Caco-2 (cell line): ENCODE measurements around the gene BDKRB2. TPM values are rescaled to one million over a fixed set of nuclear protein-coding genes. Genes with fewer than 3 reads are reported as not detected.

Experiments used
- BruUV-seq: library from RNA; stranded (reverse); fragments of 400-500 nt; replicated peaks from 2 replicates; lab custom pipeline; 2021; lab: Mats Ljungman, UMichigan
- CTCF ChIA-PET: fragments of 300-600 bp; sonication (Branson Sonifier 250); formaldehyde crosslinking; loops from one replicate; lab custom pipeline; 2022; ENCODE audit warnings: antibody characterized with exemption; lab: Charles Lee
- POLR2A ChIA-PET: fragments of 300-600 bp; sonication (Branson Sonifier 250); formaldehyde crosslinking; loops from one replicate; lab custom pipeline; 2022; ENCODE audit warnings: antibody characterized with exemption; lab: Charles Lee
- DNase-seq, 2 experiments: peaks; one replicate each; pipeline versions ENCODE4 v3.0.0 to v3.0.0-alpha.2; 2020 to 2022
- H3K27me3 ChIP-seq: replicated peaks from 2 replicates; pipeline ENCODE4 v1.6.0; 2011; ENCODE audit warnings: low read length; ENCODE audit not compliant: control insufficient read depth, insufficient read depth
- H3K36me3 ChIP-seq: 2 replicates; pipeline ENCODE4 v1.5.1; 2011; ENCODE audit warnings: low read length; ENCODE audit not compliant: control insufficient read depth, insufficient read depth
- H3K4me1 ChIP-seq: fragments of 250-450 bp; sonication (Bioruptor Pico); 2 replicates; pipeline ENCODE4 v1.5.1; 2020; ENCODE audit warnings: mild to moderate bottlenecking
- H3K4me3 ChIP-seq: 2 replicates; pipeline ENCODE4 v1.5.1; 2011; ENCODE audit warnings: low read depth, mild to moderate bottlenecking, control low read depth, low read length
- H3K9me3 ChIP-seq: fragments of 250-450 bp; sonication (Bioruptor Pico); 2 replicates; pipeline ENCODE4 v1.5.1; 2020; ENCODE audit warnings: mild to moderate bottlenecking, moderate library complexity
- H3K27ac Mint-ChIP-seq: one replicate; pipeline ENCODE4 v1.8.0; 2022; ENCODE audit warnings: mixed read lengths; ENCODE audit not compliant: unreplicated experiment
- H3K27me3 Mint-ChIP-seq: one replicate; pipeline ENCODE4 v1.8.0; 2022; ENCODE audit warnings: mixed read lengths; ENCODE audit not compliant: insufficient read depth, unreplicated experiment
- H3K36me3 Mint-ChIP-seq: one replicate; pipeline ENCODE4 v1.8.0; 2022; ENCODE audit warnings: mild to moderate bottlenecking, mixed read lengths; ENCODE audit not compliant: insufficient read depth, unreplicated experiment
- H3K4me1 Mint-ChIP-seq: one replicate; pipeline ENCODE4 v1.8.0; 2022; ENCODE audit warnings: low read depth, mixed read lengths; ENCODE audit not compliant: unreplicated experiment
- H3K4me3 Mint-ChIP-seq: one replicate; pipeline ENCODE4 v1.8.0; 2022; ENCODE audit warnings: mild to moderate bottlenecking, moderate library complexity, mixed read lengths; ENCODE audit not compliant: unreplicated experiment
- H3K9me3 Mint-ChIP-seq: one replicate; pipeline ENCODE4 v1.8.0; 2022; ENCODE audit warnings: mixed read lengths; ENCODE audit not compliant: unreplicated experiment
- intact Hi-C: fragments of 100-400 bp; cut with micrococcal nuclease; formaldehyde crosslinking; loops from one replicate; pipeline ENCODE4 v1.10.0; 2022; ENCODE audit not compliant: unreplicated experiment
- total RNA-seq: library from RNA; stranded (reverse); gene quantifications from 2 replicates; pipeline ENCODE4 v1.2.3, GENCODE V29; 2022
- TF ChIP-seq, protein P1 (sequence below), 2 experiments: fragments of 200-600 bp in 1 of 2; IDR thresholded peaks; 1 replicate in 1 of 2; 2 replicates in 1 of 2; pipeline versions ENCODE4 v1.5.1 to v1.8.0; 2011 to 2022; ENCODE audit warnings: antibody characterized with exemption in 1 of 2, control low read depth in 1 of 2, inconsistent platforms in 1 of 2, low read depth in 1 of 2, low read length in 1 of 2, mild to moderate bottlenecking in 1 of 2, moderate library complexity in 1 of 2; ENCODE audit not compliant: insufficient read depth in 1 of 2, severe bottlenecking in 1 of 2, unreplicated experiment in 1 of 2

BDKRB2 gene
- total RNA-seq, 1 experiment from 2014 or later, result 2.0 TPM

DNA sequence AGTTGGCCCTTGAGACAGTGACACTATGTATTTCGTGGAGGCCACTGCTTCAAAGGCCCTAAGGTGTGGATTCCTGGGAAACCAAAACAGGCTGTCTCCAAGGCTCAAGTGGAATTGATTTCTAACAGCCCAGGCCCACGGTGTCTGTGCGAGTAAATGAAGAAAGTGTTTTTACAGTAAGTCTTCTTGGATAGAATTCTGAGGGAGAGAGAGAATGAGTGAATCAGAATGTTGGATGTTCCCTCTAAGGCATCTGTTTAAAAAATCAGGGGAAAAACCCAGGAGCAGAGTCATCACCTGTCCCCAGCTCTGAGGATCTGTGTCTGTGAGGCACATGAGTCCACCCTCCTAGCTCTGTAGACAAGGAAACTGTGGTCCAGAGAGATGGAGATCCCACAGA is 29.0 kb downstream of the BDKRB2 start:
- no peaks in the 10 kb centered on the region for H3K9me3 Mint-ChIP-seq
- H3K27ac Mint-ChIP-seq, result no peak overlapping the region
- H3K27me3 Mint-ChIP-seq, result no peaks in the 10 kb centered on the region
- Histone ChIP-seq H3K27me3 (no peaks in the 10 kb centered on the region), H3K4me1 (peaks cover 12% of the 10 kb centered on the region), H3K36me3 (peaks cover 2% of the 10 kb centered on the region), H3K9me3 (no peaks in the 10 kb centered on the region; the same call in 1 of the 2 replicates), H3K4me3 (no peak overlapping the region)
- BruUV-seq, result no TSS peak
- TF ChIP-seq, protein P1, sequence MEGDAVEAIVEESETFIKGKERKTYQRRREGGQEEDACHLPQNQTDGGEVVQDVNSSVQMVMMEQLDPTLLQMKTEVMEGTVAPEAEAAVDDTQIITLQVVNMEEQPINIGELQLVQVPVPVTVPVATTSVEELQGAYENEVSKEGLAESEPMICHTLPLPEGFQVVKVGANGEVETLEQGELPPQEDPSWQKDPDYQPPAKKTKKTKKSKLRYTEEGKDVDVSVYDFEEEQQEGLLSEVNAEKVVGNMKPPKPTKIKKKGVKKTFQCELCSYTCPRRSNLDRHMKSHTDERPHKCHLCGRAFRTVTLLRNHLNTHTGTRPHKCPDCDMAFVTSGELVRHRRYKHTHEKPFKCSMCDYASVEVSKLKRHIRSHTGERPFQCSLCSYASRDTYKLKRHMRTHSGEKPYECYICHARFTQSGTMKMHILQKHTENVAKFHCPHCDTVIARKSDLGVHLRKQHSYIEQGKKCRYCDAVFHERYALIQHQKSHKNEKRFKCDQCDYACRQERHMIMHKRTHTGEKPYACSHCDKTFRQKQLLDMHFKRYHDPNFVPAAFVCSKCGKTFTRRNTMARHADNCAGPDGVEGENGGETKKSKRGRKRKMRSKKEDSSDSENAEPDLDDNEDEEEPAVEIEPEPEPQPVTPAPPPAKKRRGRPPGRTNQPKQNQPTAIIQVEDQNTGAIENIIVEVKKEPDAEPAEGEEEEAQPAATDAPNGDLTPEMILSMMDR (IDR thresholded peaks at IDR 0.05; ENCODE audit: insufficient read depth in 1 of 2, low read depth in 1 of 2, low read length in 1 of 2, severe bottlenecking in 1 of 2, unreplicated experiment in 1 of 2), result no peak
- intact Hi-C loops, result no loop called here
- no peaks in the 10 kb centered on the region for H3K4me1 Mint-ChIP-seq
- H3K4me3 Mint-ChIP-seq, result no peak overlapping the region
- H3K36me3 Mint-ChIP-seq, result no peaks in the 10 kb centered on the region
- CTCF ChIA-PET, result no interaction called here
- no peak for DNase-seq
- POLR2A ChIA-PET, result no interaction called here

- no peaks in the 10 kb centered on the region for H3K27me3 Mint-ChIP-seq
- H3K27ac Mint-ChIP-seq, result no peak overlapping the region
- ChIA-PET CTCF (no interaction called here), POLR2A (no interaction called here)
- no peak overlapping the region for H3K4me3 Mint-ChIP-seq
- DNase-seq, result no peak
- H3K4me1 Mint-ChIP-seq, result no peaks in the 10 kb centered on the region
- no TSS peak for BruUV-seq
- H3K4me3 ChIP-seq, result no peak overlapping the region
- no peaks in the 10 kb centered on the region for H3K27me3 ChIP-seq
- H3K9me3 Mint-ChIP-seq, result no peaks in the 10 kb centered on the region
- peaks cover 13% of the 10 kb centered on the region for H3K9me3 ChIP-seq
- TF ChIP-seq, protein P1 (IDR thresholded peaks at IDR 0.05; ENCODE audit: insufficient read depth in 1 of 2, low read depth in 1 of 2, low read length in 1 of 2, severe bottlenecking in 1 of 2, unreplicated experiment in 1 of 2), result no peak
- peaks cover 29% of the 10 kb centered on the region for H3K4me1 ChIP-seq
- H3K36me3 Mint-ChIP-seq, result no peaks in the 10 kb centered on the region
- intact Hi-C loops, result loop anchor here (5.0 kb wide), 1 partner anchor 38 kb away; no protein-coding TSS in a partner anchor
- peaks cover 2% of the 10 kb centered on the region for H3K36me3 ChIP-seq
Observed at GRCh38 chr14:96235426-96235825, 30.8 kb downstream of the BDKRB2 start.

DNA sequence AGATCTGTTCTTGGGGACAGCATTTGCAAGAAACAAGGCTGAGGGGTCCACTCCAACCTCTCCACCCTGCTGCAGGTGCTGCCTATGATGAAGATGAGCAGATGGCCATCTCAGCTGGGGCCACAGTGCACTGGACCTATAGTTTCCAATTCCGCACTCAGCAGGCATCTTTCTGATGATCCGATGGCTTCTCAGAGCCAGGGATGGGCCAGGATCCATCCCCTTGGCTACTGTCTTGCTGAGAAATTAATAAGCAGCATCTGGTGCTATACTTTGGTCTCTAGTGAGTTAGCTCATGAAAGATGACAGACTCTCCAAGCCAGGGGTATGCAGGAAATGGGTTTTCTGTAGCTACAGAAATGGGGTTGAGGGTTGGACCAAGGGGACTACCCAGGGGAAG is 33.0 kb downstream of the BDKRB2 start:
- H3K9me3 Mint-ChIP-seq, result no peaks in the 10 kb centered on the region
- Histone ChIP-seq H3K27me3 (no peaks in the 10 kb centered on the region), H3K4me3 (no peak overlapping the region), H3K4me1 (peaks cover 39% of the 10 kb centered on the region), H3K9me3 (peaks cover 27% of the 10 kb centered on the region), H3K36me3 (peaks cover 2% of the 10 kb centered on the region)
- TF ChIP-seq, protein P1 (IDR thresholded peaks at IDR 0.05; ENCODE audit: insufficient read depth in 1 of 2, low read depth in 1 of 2, low read length in 1 of 2, severe bottlenecking in 1 of 2, unreplicated experiment in 1 of 2), result no peak
- H3K27me3 Mint-ChIP-seq, result no peaks in the 10 kb centered on the region
- POLR2A ChIA-PET, result no interaction called here
- H3K36me3 Mint-ChIP-seq, result no peaks in the 10 kb centered on the region
- CTCF ChIA-PET, result no interaction called here
- H3K27ac Mint-ChIP-seq, result no peak overlapping the region
- H3K4me1 Mint-ChIP-seq, result no peaks in the 10 kb centered on the region
- intact Hi-C loops, result loop anchor here (5.0 kb wide), 1 partner anchor 40 kb away; no protein-coding TSS in a partner anchor
- H3K4me3 Mint-ChIP-seq, result no peak overlapping the region
- no peak for DNase-seq
- BruUV-seq, result no TSS peak
